Measurements from ENCODE around the gene SPATA2L. TPM values are rescaled to one million over a fixed set of nuclear protein-coding genes. Genes with fewer than 3 reads are reported as not detected.

SPATA2L gene
- total and polyA plus RNA-seq, 10 of the 15 experiments (the other 5 are each of a cell fraction or from before 2014, with no cell fraction given): 0.20 to 6.9 (median 3.9) TPM; not detected in 1

GRCh38 chr16:89670496-89671431, 30.7 kb downstream of the SPATA2L start:
- H4K20me1 ChIP-seq (ENCODE audit: control insufficient read depth, insufficient read depth): no peaks in the 10 kb centered on the region
- CTCF ChIA-PET: interaction anchor here (0.6 kb wide), 3 partner anchors 17 to 336 kb away, joined by 3 read pairs; no protein-coding TSS in a partner anchor
- no peaks in the 10 kb centered on the region for H3K36me3 ChIP-seq (ENCODE audit: control insufficient read depth in 2 of 2, insufficient read depth in 2 of 2, low read length in 1 of 2)
- H3K9ac ChIP-seq (ENCODE audit: control insufficient read depth, insufficient read depth, low read length): no peak overlapping the region
- no peak overlapping the region for H2AFZ ChIP-seq (ENCODE audit: control insufficient read depth, low read depth, low read length)
- H3K4me3 ChIP-seq: no peak overlapping the region
- RAD21 ChIA-PET (ENCODE audit: unreplicated experiment): interaction anchor here (1.3 kb wide), 1 partner anchor 29 kb away, joined by 5 read pairs; no protein-coding TSS in a partner anchor
- ATAC-seq: no peak
- FAIRE-seq: no peak
- no peak for DNase-seq (ENCODE audit: low read depth, low spot score)
- no peaks in the 10 kb centered on the region for H3K4me1 ChIP-seq (ENCODE audit: control insufficient read depth, insufficient read depth, low read length)
- in situ Hi-C loops (cut with MboI) (no loop called here), intact Hi-C loops (cut with micrococcal nuclease; ENCODE audit: unreplicated experiment) (no loop called here)
- TF ChIP-seq ZBTB4 (CRISPR knock-in tag; IDR thresholded peaks at IDR 0.05) (no peak), PKNOX1 (IDR thresholded peaks at IDR 0.05) (no peak), HDAC6 (IDR thresholded peaks at IDR 0.05; ENCODE audit: unreplicated experiment) (no peak), FOS (IDR thresholded peaks at IDR 0.05; ENCODE audit: borderline replicate concordance, extremely low read depth, insufficient read length) (no peak)
- H3K9me3 ChIP-seq (replicated peaks; ENCODE audit: control insufficient read depth, insufficient read depth, low read length): no peaks in the 10 kb centered on the region; the same call in 2 of the 3 replicates
- no TSS peak for BruUV-seq (replicated peaks)
- no peaks in the 10 kb centered on the region for H3K79me2 ChIP-seq (ENCODE audit: control insufficient read depth, insufficient read depth, low read length)
- 83% methylated on average over 10 of the region's 10 CpGs for WGBS (ENCODE audit: insufficient coverage, insufficient replicate concordance, low lambda C conversion rate, missing lambda C conversion rate)
- H3K27ac ChIP-seq (ENCODE audit: control insufficient read depth, insufficient read depth): no peak overlapping the region
- no peaks in the 10 kb centered on the region for H3K27me3 ChIP-seq (replicated peaks in 1 of 2; ENCODE audit: control insufficient read depth in 2 of 2, insufficient read depth in 2 of 2, low read length in 1 of 2)
- no peak overlapping the region for H3K4me2 ChIP-seq (ENCODE audit: control insufficient read depth, insufficient read depth)
- SMC1A ChIA-PET (ENCODE audit: uncharacterized antibody, unreplicated experiment): no interaction called here
- POLR2A ChIA-PET: interaction anchor here (0.6 to 0.7 kb wide), 2 partner anchors 176 to 248 kb away, joined by 4 read pairs; no protein-coding TSS in a partner anchor
